Uterus (tissue), 4 donors: Measurements from ENCODE around the gene LRRIQ4. TPM values are rescaled to one million over a fixed set of nuclear protein-coding genes. Genes with fewer than 3 reads are reported as not detected.

Experiments
- DNase-seq, 2 donors: peaks; one replicate each; pipeline ENCODE4 v3.0.0-alpha.2; 2019 to 2020
- H3K27ac ChIP-seq, 2 donors: fragments of 200-600 bp; sonication (generic); 1 replicate in 1 of 2; 2 replicates in 1 of 2; pipeline ENCODE4 v1.5.1; 2016 to 2018
- H3K27me3 ChIP-seq, 2 donors: fragments of 200-600 bp; sonication (generic); one replicate each; pipeline ENCODE4 v1.5.1; 2018 to 2019; ENCODE audit warnings: control low read depth in 1 of 2
- H3K36me3 ChIP-seq, 2 donors: fragments of 200-600 bp; sonication (generic); one replicate each; pipeline ENCODE4 v1.5.1; 2019; ENCODE audit warnings: control low read depth in 1 of 2
- H3K4me1 ChIP-seq, 2 donors: fragments of 200-600 bp; sonication (generic); one replicate each; pipeline ENCODE4 v1.5.1; 2018 to 2019; ENCODE audit warnings: control low read depth in 1 of 2
- H3K4me3 ChIP-seq, 2 donors: fragments of 200-600 bp; sonication (generic); 1 replicate in 1 of 2; 2 replicates in 1 of 2; pipeline ENCODE4 v1.5.1; 2018 to 2019; ENCODE audit warnings: mild to moderate bottlenecking in 1 of 2
- H3K9me3 ChIP-seq, 2 donors: fragments of 200-600 bp; sonication (generic); one replicate each; pipeline ENCODE4 v1.5.1; 2019; ENCODE audit warnings: control low read depth in 1 of 2
- CTCF ChIP-seq, 4 experiments: fragments of 200-600 bp in 2 of 4; fragments of 450-650 bp in 2 of 4; sonication (generic) in 2 of 4; IDR thresholded peaks; one replicate each; pipeline ENCODE4 v1.5.1; 2016 to 2019; ENCODE audit warnings: antibody characterized with exemption in 4 of 4, mild to moderate bottlenecking in 2 of 4, moderate library complexity in 1 of 4
- POLR2A ChIP-seq, 2 donors: fragments of 450-650 bp; IDR thresholded peaks; one replicate each; pipeline ENCODE4 v1.6.1; 2016; ENCODE audit warnings: antibody characterized with exemption in 2 of 2, mild to moderate bottlenecking in 1 of 2, moderate library complexity in 1 of 2
- intact Hi-C: fragments of 100-400 bp; cut with DNase I; formaldehyde crosslinking; loops from one replicate; pipeline ENCODE4 v1.15.1; 2023; ENCODE audit warnings: low total_unique reads
- total RNA-seq, 4 donors: library from RNA; depleted of rRNA in 3 of 4; stranded (reverse); fragments of >200 nt in 3 of 4; gene quantifications; one replicate each; pipeline versions ENCODE4 v1.1.0 to v1.2.4, GENCODE V29; 2014 to 2023
- donor health status: DM: yes; HTN: yes; CAD: no.

LRRIQ4 gene
- total RNA-seq, 4 donors from 2014 or later, result 0.14 TPM; not detected in 3

- no peak for DNase-seq
- no peaks in the 10 kb centered on the region for H3K4me1 ChIP-seq
- TF ChIP-seq POLR2A (IDR thresholded peaks at IDR 0.05) (no peak), CTCF (IDR thresholded peaks at IDR 0.05) (no peak)
- H3K4me3 ChIP-seq, result no peak overlapping the region
- intact Hi-C loops, result no loop called here
- no peaks in the 10 kb centered on the region for H3K9me3 ChIP-seq
- H3K27me3 ChIP-seq, result no peaks in the 10 kb centered on the region
- no peaks in the 10 kb centered on the region for H3K36me3 ChIP-seq
- H3K27ac ChIP-seq, result no peak overlapping the region
Observed at GRCh38 chr3:169835533-169835932, 22.9 kb downstream of the LRRIQ4 start.

- Histone ChIP-seq H3K27ac (no peak overlapping the region), H3K9me3 (no peaks in the 10 kb centered on the region), H3K27me3 (no peaks in the 10 kb centered on the region), H3K4me1 (no peaks in the 10 kb centered on the region), H3K4me3 (no peak overlapping the region), H3K36me3 (no peaks in the 10 kb centered on the region)
- TF ChIP-seq POLR2A (IDR thresholded peaks at IDR 0.05) (no peak), CTCF (IDR thresholded peaks at IDR 0.05) (no peak)
- intact Hi-C loops, result no loop called here
- DNase-seq, result no peak
Observed at GRCh38 chr3:169836078-169836941, 23.6 kb downstream of the LRRIQ4 start.

- no peak overlapping the region for H3K27ac ChIP-seq
- no peaks in the 10 kb centered on the region for H3K4me1 ChIP-seq
- no peaks in the 10 kb centered on the region for H3K9me3 ChIP-seq
- no peaks in the 10 kb centered on the region for H3K36me3 ChIP-seq
- no peak for DNase-seq
- no peak for TF ChIP-seq CTCF (IDR thresholded peaks at IDR 0.05)
- no peak for TF ChIP-seq POLR2A (IDR thresholded peaks at IDR 0.05)
- no peaks in the 10 kb centered on the region for H3K27me3 ChIP-seq
- intact Hi-C loops, result no loop called here
- no peak overlapping the region for H3K4me3 ChIP-seq
Observed at GRCh38 chr3:169836942-169837275, 24.2 kb downstream of the LRRIQ4 start.

- Histone ChIP-seq H3K4me1 (no peaks in the 10 kb centered on the region), H3K27ac (no peak overlapping the region), H3K36me3 (no peaks in the 10 kb centered on the region), H3K27me3 (no peaks in the 10 kb centered on the region), H3K4me3 (no peak overlapping the region), H3K9me3 (no peaks in the 10 kb centered on the region)
- TF ChIP-seq POLR2A (IDR thresholded peaks at IDR 0.05), result no peak
- no peak for TF ChIP-seq CTCF (IDR thresholded peaks at IDR 0.05)
- intact Hi-C loops, result no loop called here
- DNase-seq, result no peak
Observed at GRCh38 chr3:169838511-169839030, 25.9 kb downstream of the LRRIQ4 start.

- H3K36me3 ChIP-seq, result no peaks in the 10 kb centered on the region
- no peaks in the 10 kb centered on the region for H3K27me3 ChIP-seq
- intact Hi-C loops, result no loop called here
- H3K27ac ChIP-seq, result no peak overlapping the region
- H3K9me3 ChIP-seq, result no peaks in the 10 kb centered on the region
- no peak for DNase-seq
- TF ChIP-seq CTCF (IDR thresholded peaks at IDR 0.05) (no peak), POLR2A (IDR thresholded peaks at IDR 0.05) (no peak)
- H3K4me3 ChIP-seq, result no peak overlapping the region
- H3K4me1 ChIP-seq, result no peaks in the 10 kb centered on the region
Observed at GRCh38 chr3:169841171-169841570, 28.5 kb downstream of the LRRIQ4 start.
